KMS-11 (cell line): Measurements from ENCODE around the gene PCCA.

ENCODE experiments used
- H2AFZ ChIP-seq: fragments of 200-600 bp; sonication (generic); 2 replicates; pipeline ENCODE4 v1.6.1; 2016; ENCODE audit warnings: antibody characterized with exemption, mixed run types, low read depth
- H3K27ac ChIP-seq: fragments of 200-600 bp; sonication (generic); 2 replicates; pipeline ENCODE4 v1.6.1; 2016; ENCODE audit warnings: mild to moderate bottlenecking, mixed run types
- H3K27me3 ChIP-seq: fragments of 200-600 bp; sonication (generic); 2 replicates; pipeline ENCODE4 v1.6.1; 2017; ENCODE audit warnings: mild to moderate bottlenecking, low read depth, mixed run types, moderate library complexity; ENCODE audit not compliant: insufficient read depth
- H3K36me3 ChIP-seq: fragments of 200-600 bp; sonication (generic); 2 replicates; pipeline ENCODE4 v1.6.1; 2017; ENCODE audit warnings: mild to moderate bottlenecking, mixed run types; ENCODE audit not compliant: insufficient read depth
- H3K4me1 ChIP-seq: fragments of 200-600 bp; sonication (generic); 2 replicates; pipeline ENCODE4 v1.6.1; 2016; ENCODE audit warnings: mild to moderate bottlenecking, low read depth, mixed run types; ENCODE audit not compliant: poor library complexity, severe bottlenecking
- H3K4me2 ChIP-seq: fragments of 200-600 bp; sonication (generic); 2 replicates; pipeline ENCODE4 v1.7.0; 2016; ENCODE audit warnings: mild to moderate bottlenecking, mixed run types
- H3K4me3 ChIP-seq: fragments of 200-600 bp; sonication (generic); IDR thresholded peaks from 2 replicates; pipeline ENCODE4 v1.6.1; 2017; ENCODE audit warnings: low read depth, low read length, mixed read lengths; ENCODE audit not compliant: insufficient read depth
- H3K79me2 ChIP-seq: fragments of 200-600 bp; sonication (generic); 2 replicates; pipeline ENCODE4 v1.6.1; 2016; ENCODE audit warnings: low read depth, mixed run types; ENCODE audit not compliant: insufficient read depth
- H3K9ac ChIP-seq: fragments of 200-600 bp; sonication (generic); 2 replicates; pipeline ENCODE4 v1.6.1; 2016; ENCODE audit warnings: mild to moderate bottlenecking, mixed run types
- H4K20me1 ChIP-seq: fragments of 200-600 bp; sonication (generic); 2 replicates; pipeline ENCODE4 v1.6.1; 2016; ENCODE audit warnings: mild to moderate bottlenecking, mixed run types; ENCODE audit not compliant: insufficient read depth
- CTCF ChIP-seq: fragments of 200-600 bp; sonication (generic); conservative IDR thresholded peaks from 2 replicates; pipeline ENCODE4 v1.6.1; 2017; ENCODE audit warnings: low read depth, mild to moderate bottlenecking, antibody characterized with exemption, low read length, moderate library complexity, mixed read lengths

Gene PCCA

GRCh38 chr13:100175078-100175802 lies 86.3 kb downstream of the PCCA start:
- Histone ChIP-seq H3K79me2 (no peaks in the 10 kb centered on the region), H3K4me2 (no peak overlapping the region), H3K36me3 (no peaks in the 10 kb centered on the region), H3K4me3 (no peak overlapping the region), H3K4me1 (no peaks in the 10 kb centered on the region), H2AFZ (no peak overlapping the region), H4K20me1 (no peaks in the 10 kb centered on the region), H3K27me3 (no peaks in the 10 kb centered on the region), H3K27ac (no peak overlapping the region), H3K9ac (no peak overlapping the region)
- no peak for TF ChIP-seq CTCF

DNA sequence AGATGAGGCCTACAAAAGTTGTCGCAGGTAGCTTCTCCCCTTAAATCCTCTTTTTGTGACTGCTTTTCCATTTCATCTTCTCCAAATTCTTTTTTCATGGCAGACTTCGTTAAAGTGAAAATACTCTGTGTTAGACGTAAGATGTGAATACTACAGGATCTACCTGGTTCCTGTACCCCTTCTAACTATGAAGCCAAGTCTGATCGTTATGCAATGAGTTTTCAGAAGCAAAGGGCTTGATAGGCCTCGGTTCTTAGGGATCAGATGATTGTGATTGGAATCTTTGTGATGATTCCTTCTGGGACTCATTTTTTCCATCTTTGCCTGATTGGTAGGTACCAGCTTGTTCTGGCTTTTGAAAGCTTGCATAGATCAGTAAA lies 86.9 kb downstream of the PCCA start:
- H3K36me3 ChIP-seq: no peaks in the 10 kb centered on the region
- no peak overlapping the region for H3K4me2 ChIP-seq
- no peaks in the 10 kb centered on the region for H3K27me3 ChIP-seq
- no peak overlapping the region for H3K9ac ChIP-seq
- TF ChIP-seq CTCF: no peak
- H3K4me1 ChIP-seq: no peaks in the 10 kb centered on the region
- no peaks in the 10 kb centered on the region for H3K79me2 ChIP-seq
- H2AFZ ChIP-seq: no peak overlapping the region
- no peak overlapping the region for H3K4me3 ChIP-seq
- no peak overlapping the region for H3K27ac ChIP-seq
- H4K20me1 ChIP-seq: no peaks in the 10 kb centered on the region

- TF ChIP-seq CTCF: no peak
- H2AFZ ChIP-seq: no peak overlapping the region
- no peaks in the 10 kb centered on the region for H3K27me3 ChIP-seq
- H3K9ac ChIP-seq: no peak overlapping the region
- H3K4me1 ChIP-seq: no peaks in the 10 kb centered on the region
- no peaks in the 10 kb centered on the region for H3K36me3 ChIP-seq
- no peaks in the 10 kb centered on the region for H4K20me1 ChIP-seq
- H3K27ac ChIP-seq: no peak overlapping the region
- no peak overlapping the region for H3K4me2 ChIP-seq
- H3K4me3 ChIP-seq: no peak overlapping the region
- H3K79me2 ChIP-seq: no peaks in the 10 kb centered on the region
Observed at GRCh38 chr13:100176801-100177400, 88.0 kb downstream of the PCCA start.

- no peak for TF ChIP-seq CTCF
- H3K4me1 ChIP-seq: no peaks in the 10 kb centered on the region
- no peak overlapping the region for H3K4me2 ChIP-seq
- no peaks in the 10 kb centered on the region for H4K20me1 ChIP-seq
- H3K79me2 ChIP-seq: no peaks in the 10 kb centered on the region
- H3K27me3 ChIP-seq: no peaks in the 10 kb centered on the region
- H2AFZ ChIP-seq: no peak overlapping the region
- no peak overlapping the region for H3K4me3 ChIP-seq
- no peak overlapping the region for H3K9ac ChIP-seq
- no peak overlapping the region for H3K27ac ChIP-seq
- no peaks in the 10 kb centered on the region for H3K36me3 ChIP-seq
Observed at GRCh38 chr13:100178309-100178708, 89.4 kb downstream of the PCCA start.
